HG02571 (cell line): ENCODE data around the gene AUNIP.

Source experiments
- ATAC-seq: cut with Tn5 transposase; IDR thresholded peaks from one replicate; pipeline ENCODE4 v1.9.1; 2021; ENCODE audit warnings: mild to moderate bottlenecking, moderate library complexity; ENCODE audit not compliant: unreplicated experiment

Gene AUNIP

GRCh38 chr1:25797939-25798338, 61.3 kb downstream of the AUNIP start:
- ATAC-seq: no peak

- ATAC-seq: no peak
Measured at GRCh38 chr1:25796811-25797458, 62.3 kb downstream of the AUNIP start.

- no peak for ATAC-seq
Measured at GRCh38 chr1:25795946-25796810, 63.1 kb downstream of the AUNIP start.

GRCh38 chr1:25795211-25795610, 64.0 kb downstream of the AUNIP start:
- ATAC-seq: no peak

GRCh38 chr1:25794325-25794724, 64.9 kb downstream of the AUNIP start:
- no peak for ATAC-seq

- ATAC-seq: no peak
Measured at GRCh38 chr1:25793585-25794170, 65.6 kb downstream of the AUNIP start.

- no peak for ATAC-seq
Measured at GRCh38 chr1:25792115-25792514, 67.1 kb downstream of the AUNIP start.

- ATAC-seq: no peak
Measured at GRCh38 chr1:25790472-25790871, 68.8 kb downstream of the AUNIP start.

GRCh38 chr1:25787760-25788166, 71.5 kb downstream of the AUNIP start:
- no peak for ATAC-seq

- ATAC-seq: no peak
Measured at GRCh38 chr1:25786887-25787759, 72.1 kb downstream of the AUNIP start.

GRCh38 chr1:25785333-25786067, 73.8 kb downstream of the AUNIP start:
- no peak for ATAC-seq

GRCh38 chr1:25784575-25785051, 74.6 kb downstream of the AUNIP start:
- ATAC-seq: no peak
